G401.6 (cell line): ENCODE results near the gene GLB1L.
"Not testable (repeated sequence)": the region's sequence is repeated elsewhere in the genome, so short reads cannot be mapped to it uniquely, and the experiment has no call there.

Experiments
- FAIRE-seq: peaks from 2 replicates; lab custom pipeline; 2012; peaks lifted over from hg19 to GRCh38; lab: Jason Lieb, UNC

The GLB1L gene

DNA sequence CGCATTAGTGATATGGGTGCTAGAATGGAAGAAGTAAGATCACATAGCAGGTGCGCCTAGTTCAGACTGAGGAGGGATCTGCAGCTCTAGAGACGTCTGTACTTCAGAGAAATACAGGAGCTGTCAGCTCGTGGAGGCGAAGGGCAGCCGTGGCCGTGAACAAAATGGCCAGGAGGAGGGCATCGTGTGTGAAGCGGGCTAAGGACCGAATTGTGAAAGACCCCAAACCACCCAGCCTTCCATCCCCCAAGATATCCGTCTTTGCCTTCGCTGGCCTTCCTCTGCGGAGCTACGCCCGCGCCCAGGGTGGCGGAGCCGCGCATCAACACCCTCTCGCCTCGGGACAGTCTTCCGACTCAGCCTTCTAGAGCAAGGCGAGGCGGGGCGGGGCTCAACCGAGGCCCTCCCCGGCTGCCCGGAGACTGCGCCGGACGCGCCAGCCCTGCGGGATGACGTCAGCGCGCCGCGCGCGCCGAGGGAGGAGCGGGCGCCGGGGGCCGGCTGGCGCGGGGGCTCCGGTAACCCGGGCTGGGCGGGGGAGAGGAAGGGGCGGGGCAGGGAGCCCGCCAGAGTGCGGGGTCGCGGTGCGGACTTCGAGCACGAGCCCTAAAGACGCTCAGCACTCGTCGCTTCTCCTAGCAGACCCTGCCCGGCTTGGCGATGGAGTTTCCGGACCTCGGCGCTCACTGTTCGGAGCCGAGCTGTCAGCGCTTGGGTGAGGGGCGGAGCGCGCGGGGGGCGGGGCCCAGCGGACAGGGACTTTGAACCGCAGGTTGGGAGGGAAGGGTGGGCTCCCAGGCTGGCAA, 38.7 kb downstream of the GLB1L start, which contains the start of gene ZFAND2B:
Gene ZFAND2B, plus strand, starts transcription at position 455 of the 806 bp plus-strand sequence. Its CDS starts 206 bp downstream, at position 661.
- no peak for FAIRE-seq

DNA sequence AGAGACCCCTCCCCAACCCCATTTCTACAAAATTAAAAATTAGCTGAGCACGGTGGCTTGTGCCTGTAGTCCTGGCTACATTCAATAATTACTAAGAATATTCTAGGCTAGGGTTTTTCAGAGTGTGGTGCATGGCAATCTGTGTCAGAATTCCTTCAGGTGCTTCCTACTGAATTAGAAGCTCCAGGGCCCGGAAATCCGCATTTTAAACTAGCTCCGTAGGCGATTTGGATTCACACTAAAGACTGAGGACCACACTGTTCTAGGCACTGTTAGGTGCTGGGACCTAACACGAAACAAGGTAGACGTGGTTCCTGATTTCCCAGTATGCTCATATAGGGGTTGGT, 39.3 kb downstream of the GLB1L start:
- FAIRE-seq, result no peak

DNA sequence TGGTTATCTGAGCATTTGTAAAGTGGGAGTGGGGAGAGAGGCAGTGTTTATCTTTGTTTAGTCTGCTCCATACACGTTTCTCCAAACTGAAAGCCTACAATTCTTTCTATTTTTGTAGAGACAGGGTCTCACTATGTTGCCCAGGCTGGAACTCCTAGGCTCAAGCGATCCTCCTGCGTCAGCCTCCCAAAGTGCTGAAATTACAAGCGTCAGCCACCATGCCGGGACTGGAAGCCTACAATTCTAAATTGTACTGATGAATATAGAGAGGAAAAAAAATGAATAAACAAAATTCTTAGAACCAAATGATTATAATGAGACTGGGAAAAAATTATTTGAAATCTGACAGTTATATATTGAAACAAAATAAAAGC, 40.1 kb downstream of the GLB1L start:
- no peak for FAIRE-seq

DNA sequence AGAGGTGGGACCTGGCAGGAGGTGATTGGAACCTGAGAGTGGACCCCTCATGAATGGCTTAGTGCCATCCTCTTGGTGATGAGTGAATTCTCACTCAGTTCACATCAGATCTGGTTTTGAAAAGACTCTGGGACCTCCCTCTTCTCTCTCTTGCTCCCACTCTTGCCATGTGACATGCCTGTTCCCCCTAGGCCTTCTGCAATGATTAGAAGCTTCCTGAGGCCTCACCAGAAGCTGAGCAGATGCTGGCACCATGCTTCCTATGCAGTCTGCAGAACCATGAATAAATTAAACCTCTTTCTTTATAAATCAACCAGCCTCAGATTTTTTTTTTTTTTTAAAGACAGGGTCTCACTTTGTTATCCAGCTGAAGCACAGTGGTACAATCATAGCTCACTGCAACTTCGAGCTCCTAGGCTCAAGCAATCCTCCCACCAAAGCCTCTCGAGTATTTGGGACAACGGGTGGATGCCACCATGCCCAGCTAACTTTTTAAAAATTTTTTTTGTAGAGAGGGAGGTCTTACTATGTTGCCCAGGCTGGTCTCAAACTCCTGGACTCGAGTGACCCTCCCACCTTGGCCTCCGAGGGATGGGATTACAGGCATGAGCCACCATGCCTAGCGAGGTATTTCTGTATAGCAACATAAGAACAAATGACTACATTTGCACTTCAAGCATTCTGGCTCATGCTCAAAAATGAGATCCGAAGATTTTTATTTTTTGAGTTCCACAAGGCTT, 40.6 kb downstream of the GLB1L start:
- FAIRE-seq, result no peak

DNA sequence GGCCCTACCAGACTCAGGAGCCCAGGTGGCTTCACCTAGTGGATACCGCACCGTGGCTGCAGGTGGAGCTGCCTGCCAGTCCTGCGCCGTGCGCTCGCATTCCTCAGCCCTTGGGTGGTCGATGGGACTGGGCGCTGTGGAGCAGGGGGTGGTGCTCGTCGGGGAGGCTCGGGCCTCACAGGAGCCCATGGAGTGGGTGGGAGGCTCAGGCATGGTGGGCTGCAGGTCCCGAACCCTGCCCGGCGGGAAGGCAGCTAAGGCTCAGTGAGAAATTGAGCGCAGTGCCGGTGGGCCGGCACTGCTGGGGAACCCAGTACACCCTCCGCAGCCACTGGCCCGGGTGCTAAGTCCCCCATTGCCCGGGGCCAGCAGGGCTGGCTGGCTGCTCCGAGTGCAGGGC, 43.9 kb downstream of the GLB1L start:
- not testable (repeated sequence) for FAIRE-seq

DNA sequence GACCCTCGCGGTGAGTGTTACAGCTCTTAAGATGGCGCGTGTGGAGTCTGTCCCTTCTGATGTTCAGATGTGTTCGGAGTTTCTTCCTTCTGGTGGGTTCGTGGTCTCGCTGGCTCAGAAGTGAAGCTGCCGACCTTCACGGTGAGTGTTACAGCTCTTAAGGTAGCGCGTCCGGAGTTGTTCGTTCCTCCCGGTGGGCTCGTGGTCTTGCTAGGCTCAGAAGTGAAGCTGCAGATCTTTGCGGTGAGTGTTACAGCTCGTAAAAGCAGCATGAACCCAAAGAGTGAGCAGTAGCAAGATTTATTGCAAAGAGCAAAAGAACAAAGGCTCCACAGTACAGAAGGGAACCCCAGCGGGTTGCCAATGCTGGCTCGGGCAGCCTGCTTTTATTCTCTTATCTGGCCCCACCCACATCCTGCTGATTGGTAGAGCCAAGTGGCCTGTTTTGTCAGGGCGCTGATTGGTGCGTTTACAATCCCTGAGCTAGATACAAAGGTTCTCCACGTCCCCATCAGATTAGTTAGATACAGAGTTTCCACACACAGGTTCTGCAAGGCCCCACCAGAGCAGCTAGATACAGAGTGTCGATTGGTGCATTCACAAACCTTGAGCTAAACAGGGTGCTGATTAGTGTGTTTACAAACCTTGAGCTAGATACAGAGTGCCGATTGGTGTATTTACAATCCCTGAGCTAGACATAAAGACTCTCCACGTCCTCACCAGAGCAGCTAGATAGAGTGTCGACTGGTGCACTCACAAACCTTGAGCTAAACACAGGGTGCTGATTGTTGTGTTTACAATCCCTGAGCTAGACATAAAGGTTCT, 44.5 kb downstream of the GLB1L start:
- FAIRE-seq, result not testable (repeated sequence)

DNA sequence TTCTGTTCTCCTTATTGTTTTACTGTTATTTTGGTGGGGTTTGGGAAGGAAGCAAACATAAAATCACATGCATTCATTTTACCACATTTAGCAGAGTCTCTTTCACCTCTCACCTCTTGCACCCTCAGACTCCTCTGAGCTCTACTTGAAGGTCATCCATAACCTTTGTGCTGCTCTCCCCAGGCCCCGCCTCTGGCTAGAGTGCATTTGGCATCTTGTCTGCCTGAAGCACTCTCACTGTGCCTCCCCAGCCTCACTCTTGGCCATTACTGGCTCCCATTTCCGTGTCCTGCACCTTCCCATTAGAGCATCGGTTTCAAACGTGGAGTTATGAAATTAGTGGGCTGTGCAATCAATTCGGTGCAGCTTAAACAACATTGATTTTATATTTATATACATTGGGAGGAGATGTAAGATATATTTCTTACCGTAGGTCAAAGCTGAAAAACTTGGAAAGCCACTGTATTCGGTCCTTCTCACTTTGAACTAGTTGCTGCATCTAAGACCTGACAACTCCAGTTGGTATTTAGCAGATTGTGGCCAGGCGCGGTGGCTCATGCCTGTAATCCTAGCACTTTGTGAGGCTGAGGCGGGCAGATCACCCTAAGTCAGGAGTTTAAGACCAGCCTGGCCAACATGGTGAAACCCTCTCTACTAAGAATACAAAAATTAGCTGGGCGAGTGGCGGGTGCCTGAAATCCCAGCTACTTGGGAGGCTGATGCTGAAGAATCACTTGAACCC, 45.6 kb downstream of the GLB1L start:
- no peak for FAIRE-seq

DNA sequence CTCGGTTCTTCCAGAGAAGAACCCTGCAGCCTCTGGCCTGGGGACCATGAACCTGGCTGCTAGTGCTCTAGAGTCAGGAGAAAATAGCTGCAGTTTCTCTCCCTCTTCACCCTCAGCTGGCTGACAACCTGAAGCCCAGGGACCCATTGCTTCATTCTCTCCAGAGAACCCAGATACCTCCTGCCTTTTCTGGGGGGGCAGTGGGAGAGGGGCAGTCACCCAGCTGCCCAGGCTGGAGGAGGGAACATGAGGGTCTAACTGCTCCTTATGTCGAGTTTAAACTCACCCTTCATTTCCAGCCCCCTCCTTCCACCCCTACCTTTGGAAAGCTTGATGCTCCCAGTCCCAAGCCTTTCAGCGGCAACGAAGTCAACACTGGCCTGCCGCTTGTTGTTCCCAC, 46.3 kb downstream of the GLB1L start:
- FAIRE-seq, result no peak

DNA sequence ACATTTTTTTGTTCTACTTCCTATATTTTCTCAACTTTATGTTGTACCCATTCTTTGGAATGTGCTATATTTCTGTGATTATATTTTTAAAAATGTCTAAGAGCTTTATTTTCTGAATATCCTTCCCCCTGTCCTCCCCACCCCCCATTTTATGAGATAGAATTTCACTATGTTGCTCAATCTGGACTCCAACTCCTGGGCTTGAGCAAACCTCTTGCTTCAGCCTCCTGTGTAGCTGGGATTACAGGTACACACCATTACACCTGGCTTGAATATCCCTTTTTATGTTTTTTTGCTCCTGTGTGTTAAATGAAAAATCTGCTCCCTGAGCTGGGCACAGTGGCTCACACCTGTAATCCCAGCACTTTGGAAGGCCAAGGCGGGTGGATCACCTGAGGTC, 47.9 kb downstream of the GLB1L start:
- FAIRE-seq, result no peak

DNA sequence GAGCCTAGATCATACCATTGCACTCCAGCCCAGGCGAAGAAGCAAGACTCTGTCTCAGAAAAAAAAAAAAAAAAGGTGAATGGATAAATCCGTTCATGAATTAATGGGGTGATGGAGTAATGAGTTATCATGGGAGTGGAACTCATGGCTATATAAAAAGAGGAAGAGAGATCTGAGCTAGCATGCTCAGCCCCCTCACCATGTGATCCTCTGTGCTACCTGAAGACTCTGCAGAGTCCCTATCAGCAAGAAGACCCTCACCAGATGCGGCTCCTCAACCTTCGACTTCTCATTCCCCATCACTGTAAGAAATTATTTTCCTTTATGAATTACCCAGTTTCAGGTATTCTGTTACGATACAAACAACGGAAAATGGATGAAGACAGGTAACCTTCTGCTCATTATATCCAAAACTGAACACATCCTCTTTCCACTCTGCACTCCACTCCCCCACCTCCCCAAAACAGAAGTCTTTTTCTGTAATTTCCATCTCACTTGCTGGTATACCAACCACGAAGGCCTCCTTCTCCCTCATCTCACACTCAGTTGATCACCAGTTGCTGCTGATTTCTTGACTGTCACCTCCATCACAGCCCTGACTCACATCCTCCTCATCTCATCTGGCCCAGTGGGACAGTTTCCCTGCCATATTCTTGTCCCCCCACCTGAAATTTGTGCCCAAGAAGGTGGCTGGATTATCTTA, 58.3 kb downstream of the GLB1L start:
- FAIRE-seq, result no peak
